Naive B cell (primary cell): ENCODE measurements around the gene C4orf33. TPM values are rescaled to one million over a fixed set of nuclear protein-coding genes. Genes with fewer than 3 reads are reported as not detected.

Experiments used
- polyA plus RNA-seq, 6 donors: library from polyadenylated mRNA; unstranded; fragments of 300-500 nt; fragmentation: Illumina TruSeq; gene quantifications; one replicate each; pipeline ENCODE4 v1.2.3, GENCODE V29; 2021; ENCODE audit warnings: low read depth in 6 of 6

C4orf33 gene
- polyA plus RNA-seq, 6 donors from 2014 or later: 6.1 to 15.8 (median 9.7) TPM

Other genes starting within 250 kb of the C4orf33 start
- gene SCLT1, start 2.6 kb upstream of the C4orf33 start, polyA plus RNA-seq: 1 to 10 TPM in 5 of 6 donors, under 1 TPM in 1; 0.65 to 9.3 (median 8.6) TPM